GM21825 (cell line): ENCODE data around the gene AMN.

Experiments
- ATAC-seq: cut with Tn5 transposase; IDR thresholded peaks from one replicate; pipeline ENCODE4 v1.9.1; 2021; ENCODE audit warnings: mild to moderate bottlenecking, moderate library complexity; ENCODE audit not compliant: unreplicated experiment

The AMN gene

GRCh38 chr14:102927346-102927877 is 4.9 kb downstream of the AMN start:
- no peak for ATAC-seq

- ATAC-seq: peak; percentile 31
These were observed 5.5 kb downstream of the AMN start for GRCh38 chr14:102927878-102928411.

- ATAC-seq: peak; percentile 63
These were observed 6.2 kb downstream of the AMN start for GRCh38 chr14:102928412-102929240.

GRCh38 chr14:102929241-102930137 is 7.0 kb downstream of the AMN start:
- no peak for ATAC-seq

- no peak for ATAC-seq
These were observed 7.8 kb downstream of the AMN start for GRCh38 chr14:102930138-102930752.

DNA sequence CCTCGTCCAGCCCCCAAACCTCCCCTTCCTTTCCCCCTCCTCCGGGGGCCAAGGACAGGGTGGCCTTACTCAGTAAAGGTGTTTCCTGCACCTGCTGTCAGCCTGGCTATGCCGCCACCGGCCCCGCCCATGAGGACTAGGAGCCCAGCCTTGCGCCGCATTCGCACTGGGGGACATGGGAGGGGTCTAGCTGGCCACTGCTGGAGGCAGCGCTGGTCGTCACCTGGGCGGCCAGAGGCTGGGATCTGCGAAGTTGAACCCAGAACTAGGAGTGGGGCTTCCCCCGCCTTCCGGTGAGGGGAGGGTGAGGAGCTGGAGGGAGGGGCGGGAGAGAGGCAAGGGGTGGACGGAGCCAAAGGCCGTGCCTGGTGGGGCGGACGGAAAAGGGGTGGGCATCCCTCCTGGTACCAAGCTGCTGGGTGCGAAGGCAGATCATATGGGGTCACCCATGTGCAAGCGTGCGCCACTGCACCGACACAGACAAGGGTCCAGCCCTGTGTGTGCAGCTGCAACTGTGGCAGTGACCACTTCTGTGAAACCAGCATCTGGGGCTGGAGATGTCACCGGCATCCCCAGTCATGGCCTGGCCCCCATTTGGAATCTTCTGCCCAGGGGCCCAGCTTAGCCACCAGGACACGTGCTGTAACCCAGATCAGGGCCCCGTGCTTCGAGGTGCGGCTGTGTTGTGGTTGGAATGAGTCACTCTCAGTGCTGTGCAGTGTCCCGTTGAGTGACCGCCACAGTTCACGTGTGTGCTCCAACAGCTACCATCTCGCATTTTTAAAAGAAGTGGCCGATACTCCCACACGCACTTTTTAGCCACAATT is 8.5 kb downstream of the AMN start:
- ATAC-seq: no peak

DNA sequence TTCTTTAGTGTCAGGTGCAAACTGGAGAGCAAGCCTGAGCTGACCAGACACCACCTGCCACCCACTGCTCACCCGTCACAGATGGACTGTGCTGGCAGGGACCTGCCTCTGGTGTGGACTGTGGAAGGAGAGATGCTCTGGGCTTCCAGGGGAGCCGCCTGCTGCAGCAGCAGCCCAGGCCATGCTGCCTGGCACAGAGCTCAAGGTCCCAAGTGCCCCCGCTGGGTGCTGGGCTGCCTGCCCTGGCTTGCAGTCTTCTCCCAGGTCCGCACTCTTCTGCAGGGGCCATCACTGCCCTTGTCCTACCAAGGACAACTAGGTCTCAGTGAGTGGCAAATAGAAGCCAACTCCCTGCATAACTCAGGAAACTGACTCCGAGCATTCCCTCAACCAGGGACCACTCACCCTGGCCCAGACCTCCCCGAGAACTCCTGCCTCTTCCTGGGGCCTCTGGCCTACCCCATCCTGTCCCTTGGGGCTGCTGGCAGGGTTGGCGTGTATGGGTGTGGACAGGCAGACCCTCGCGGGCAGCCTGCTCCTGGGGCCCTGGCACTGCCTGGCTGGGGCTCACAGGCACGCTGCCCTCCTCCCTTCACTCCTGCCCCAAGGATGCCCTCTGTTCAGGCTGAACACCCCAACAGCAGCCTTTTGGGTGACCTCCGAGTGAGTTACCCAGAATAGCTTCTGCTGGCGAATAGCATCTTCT is 9.3 kb downstream of the AMN start:
- no peak for ATAC-seq

GRCh38 chr14:102932484-102933248 is 10.2 kb downstream of the AMN start:
- ATAC-seq: no peak

- ATAC-seq: no peak
These were observed 11.3 kb downstream of the AMN start for GRCh38 chr14:102933618-102934231.

- ATAC-seq: no peak
These were observed 13.3 kb downstream of the AMN start for GRCh38 chr14:102935756-102936155.

DNA sequence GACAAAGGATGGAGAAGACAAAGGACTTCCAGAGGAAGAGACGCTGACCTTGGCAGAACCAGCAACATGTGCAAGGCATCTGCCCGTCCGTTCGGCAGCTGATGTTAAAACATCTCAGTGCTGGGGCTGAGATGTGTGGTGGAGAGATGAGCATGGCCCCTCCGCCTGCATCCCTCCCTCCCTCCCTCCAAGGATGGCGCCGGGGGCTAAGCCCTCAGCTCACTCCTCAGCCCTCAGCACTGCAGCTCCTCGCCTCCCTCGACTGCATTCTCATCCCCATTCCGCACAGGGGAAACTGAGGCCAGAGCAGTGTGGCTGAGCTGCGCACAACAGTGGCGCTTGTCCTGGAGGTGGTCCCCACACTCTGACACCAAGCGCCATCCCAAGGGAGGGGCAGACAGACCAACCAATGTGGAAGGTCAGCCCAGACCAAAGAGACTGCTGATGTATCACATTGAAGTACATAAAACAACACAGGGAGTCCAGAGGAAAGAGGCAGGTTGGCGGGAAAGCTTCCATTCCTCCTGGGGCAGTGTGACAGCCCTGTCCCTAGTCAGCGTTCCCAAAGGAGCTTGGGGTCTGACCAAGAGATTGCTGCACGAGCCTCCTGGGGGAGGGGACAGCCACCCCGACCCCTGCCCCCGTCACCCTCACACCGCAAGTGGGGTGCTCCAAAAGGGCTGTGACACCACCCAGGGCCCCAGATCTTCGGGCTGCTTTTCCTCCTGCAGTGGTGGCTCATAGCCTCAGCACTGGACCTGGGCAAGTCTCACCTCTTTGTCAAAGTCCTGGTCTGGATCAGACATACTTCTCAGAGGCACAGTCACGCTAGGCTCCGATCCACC is 15.1 kb downstream of the AMN start:
- ATAC-seq: no peak

GRCh38 chr14:102938191-102938590 is 15.7 kb downstream of the AMN start:
- ATAC-seq: no peak

DNA sequence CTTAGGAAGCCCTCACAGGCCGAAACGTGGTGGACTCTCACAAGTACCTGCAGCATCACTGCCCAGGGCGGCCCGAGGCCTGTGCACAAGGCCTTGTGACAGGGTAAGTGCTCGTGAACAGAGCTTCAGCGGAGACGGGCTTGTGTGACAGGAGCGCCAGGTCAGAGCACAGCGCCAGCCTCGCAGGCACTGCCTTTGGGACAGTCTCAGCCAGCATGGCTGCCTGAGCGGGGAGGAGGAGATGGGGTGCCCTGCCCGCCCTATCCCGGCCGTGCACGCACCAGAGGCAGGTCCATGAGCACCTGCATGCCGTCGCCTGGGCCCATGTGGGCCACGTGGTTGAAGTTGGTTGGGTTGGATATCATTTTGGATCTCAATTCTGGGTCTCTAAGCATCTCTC is 16.9 kb downstream of the AMN start:
- no peak for ATAC-seq

DNA sequence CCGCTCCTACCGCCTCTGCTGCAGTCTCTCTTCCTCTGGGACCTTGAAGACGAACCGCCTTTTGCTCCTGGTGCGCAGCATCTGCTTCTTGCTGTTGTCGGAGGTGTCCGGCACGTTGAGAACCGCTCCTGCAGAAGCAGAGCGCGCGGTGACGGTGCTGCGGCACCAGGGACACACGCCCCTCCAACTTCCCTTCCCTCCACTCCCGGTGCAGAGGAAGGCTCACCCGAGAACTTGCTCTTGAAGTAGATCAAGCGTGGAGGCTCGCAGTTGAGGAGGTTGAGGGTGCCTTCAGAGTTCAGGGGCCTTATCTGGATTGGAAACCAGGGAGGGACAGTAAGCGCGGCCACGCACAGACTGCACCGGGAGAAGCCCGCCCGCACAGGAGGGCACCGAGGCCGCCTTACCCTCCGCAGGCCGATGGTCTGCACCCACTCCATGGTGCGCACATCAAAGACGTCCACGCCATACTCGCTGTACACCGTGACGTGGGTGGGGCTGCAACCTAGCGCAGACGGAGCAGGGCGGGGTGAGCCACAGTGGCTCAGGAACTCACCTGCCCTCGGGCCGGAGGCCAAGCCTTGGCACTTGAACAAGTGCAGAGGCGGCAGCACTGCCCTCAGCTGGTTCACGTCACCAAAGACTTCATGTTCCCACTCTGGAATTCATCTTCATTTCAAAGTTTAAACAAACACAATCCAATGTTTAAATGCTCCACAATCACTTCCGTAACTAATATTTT is 17.5 kb downstream of the AMN start:
- ATAC-seq: no peak

GRCh38 chr14:102940729-102941362 is 18.4 kb downstream of the AMN start:
- ATAC-seq: no peak

- no peak for ATAC-seq
These were observed 19.1 kb downstream of the AMN start for GRCh38 chr14:102941419-102942011.
